Adipocyte (in vitro differentiated cells): ENCODE data around the gene CCNI.
A peak's percentile ranks its signal among the peaks of the same experiment; 100 is the strongest.

ENCODE experiments used
- DNase-seq: peaks from one replicate; pipeline ENCODE4 v3.0.0-alpha.2; 2015; ENCODE audit warnings: low read depth
- H3K27me3 ChIP-seq: replicated peaks from 2 replicates; pipeline ENCODE4 v1.7.0; 2013; ENCODE audit warnings: mild to moderate bottlenecking, low read length, moderate library complexity; ENCODE audit not compliant: control insufficient read depth, insufficient read depth
- H3K36me3 ChIP-seq: 2 replicates; pipeline ENCODE4 v1.7.0; 2013; ENCODE audit warnings: low read length, mild to moderate bottlenecking, moderate library complexity; ENCODE audit not compliant: control insufficient read depth, insufficient read depth, severe bottlenecking
- H3K4me1 ChIP-seq: 2 replicates; pipeline ENCODE4 v1.7.0; 2013; ENCODE audit warnings: mild to moderate bottlenecking, low read length, moderate library complexity; ENCODE audit not compliant: control insufficient read depth, insufficient read depth
- H3K4me3 ChIP-seq: 2 replicates; pipeline ENCODE4 v1.7.0; 2013; ENCODE audit warnings: mild to moderate bottlenecking, low read length, moderate library complexity
- H3K9ac ChIP-seq: 2 replicates; pipeline ENCODE4 v1.7.0; 2013; ENCODE audit warnings: mild to moderate bottlenecking, low read length, moderate library complexity
- H3K9me3 ChIP-seq: 2 replicates; pipeline ENCODE4 v1.7.0; 2013; ENCODE audit warnings: mild to moderate bottlenecking, low read length, moderate library complexity; ENCODE audit not compliant: control insufficient read depth

CCNI gene

GRCh38 chr4:77015390-77015789, 60.4 kb downstream of the CCNI start:
- H3K9me3 ChIP-seq, result no peaks in the 10 kb centered on the region
- DNase-seq, result peak; percentile 46
- peaks cover 45% of the 10 kb centered on the region for H3K4me1 ChIP-seq
- peaks cover 94% of the 10 kb centered on the region for H3K36me3 ChIP-seq
- no peak overlapping the region for H3K4me3 ChIP-seq
- no peak overlapping the region for H3K9ac ChIP-seq
- H3K27me3 ChIP-seq, result no peaks in the 10 kb centered on the region

- Histone ChIP-seq H3K36me3 (peaks cover 88% of the 10 kb centered on the region), H3K9ac (no peak overlapping the region), H3K27me3 (no peaks in the 10 kb centered on the region), H3K9me3 (no peaks in the 10 kb centered on the region), H3K4me3 (no peak overlapping the region), H3K4me1 (peaks cover 49% of the 10 kb centered on the region)
- no peak for DNase-seq
Measured at GRCh38 chr4:77014256-77014655, 61.5 kb downstream of the CCNI start.

GRCh38 chr4:77012726-77013125, 63.1 kb downstream of the CCNI start:
- Histone ChIP-seq H3K9ac (peak overlapping the region; percentile 28), H3K4me3 (no peak overlapping the region), H3K9me3 (no peaks in the 10 kb centered on the region), H3K4me1 (peaks cover 60% of the 10 kb centered on the region), H3K27me3 (no peaks in the 10 kb centered on the region), H3K36me3 (peaks cover 88% of the 10 kb centered on the region)
- no peak for DNase-seq

GRCh38 chr4:77010841-77011354, 64.9 kb downstream of the CCNI start:
- no peak for DNase-seq
- no peaks in the 10 kb centered on the region for H3K27me3 ChIP-seq
- H3K9me3 ChIP-seq, result no peaks in the 10 kb centered on the region
- H3K9ac ChIP-seq, result no peak overlapping the region
- peaks cover 87% of the 10 kb centered on the region for H3K36me3 ChIP-seq
- H3K4me1 ChIP-seq, result peaks cover 63% of the 10 kb centered on the region
- no peak overlapping the region for H3K4me3 ChIP-seq

- Histone ChIP-seq H3K36me3 (peaks cover 87% of the 10 kb centered on the region), H3K4me3 (no peak overlapping the region), H3K9me3 (no peaks in the 10 kb centered on the region), H3K27me3 (no peaks in the 10 kb centered on the region), H3K4me1 (peaks cover 57% of the 10 kb centered on the region), H3K9ac (no peak overlapping the region)
- DNase-seq, result no peak
Measured at GRCh38 chr4:77009511-77010115, 66.2 kb downstream of the CCNI start.

GRCh38 chr4:77007358-77008230, 68.2 kb downstream of the CCNI start:
- Histone ChIP-seq H3K27me3 (no peaks in the 10 kb centered on the region), H3K9me3 (no peaks in the 10 kb centered on the region), H3K4me1 (peaks cover 59% of the 10 kb centered on the region), H3K36me3 (peaks cover 87% of the 10 kb centered on the region), H3K9ac (peak overlapping the region; percentile 24), H3K4me3 (peak overlapping the region; percentile 35)
- DNase-seq, result peak; percentile 83

- peak overlapping the region; percentile 35 for H3K4me3 ChIP-seq
- peaks cover 60% of the 10 kb centered on the region for H3K4me1 ChIP-seq
- peaks cover 87% of the 10 kb centered on the region for H3K36me3 ChIP-seq
- no peak for DNase-seq
- H3K9me3 ChIP-seq, result no peaks in the 10 kb centered on the region
- no peaks in the 10 kb centered on the region for H3K27me3 ChIP-seq
- peak overlapping the region; percentile 24 for H3K9ac ChIP-seq
Measured at GRCh38 chr4:77006753-77007353, 68.9 kb downstream of the CCNI start.

- no peak for DNase-seq
- Histone ChIP-seq H3K4me1 (peaks cover 49% of the 10 kb centered on the region), H3K27me3 (no peaks in the 10 kb centered on the region), H3K9me3 (no peaks in the 10 kb centered on the region), H3K4me3 (no peak overlapping the region), H3K9ac (no peak overlapping the region), H3K36me3 (peaks cover 95% of the 10 kb centered on the region)
Measured at GRCh38 chr4:77003400-77003799, 72.4 kb downstream of the CCNI start.

GRCh38 chr4:77002321-77003107, 73.3 kb downstream of the CCNI start:
- DNase-seq, result no peak

GRCh38 chr4:77001907-77002306, 73.9 kb downstream of the CCNI start:
- peak overlapping the region; percentile 13 for H3K4me3 ChIP-seq
- DNase-seq, result peak; percentile 74
- H3K9me3 ChIP-seq, result no peaks in the 10 kb centered on the region
- peaks cover 35% of the 10 kb centered on the region for H3K4me1 ChIP-seq
- H3K9ac ChIP-seq, result peak overlapping the region; percentile 52
- H3K27me3 ChIP-seq, result no peaks in the 10 kb centered on the region
- peaks cover 100% of the 10 kb centered on the region for H3K36me3 ChIP-seq

More at GRCh38 chr4:77002321-77003107, 73.3 kb downstream of the CCNI start:
- Histone ChIP-seq H3K9me3 (no peaks in the 10 kb centered on the region), H3K4me3 (peak overlapping the region; percentile 13), H3K36me3 (peaks cover 97% of the 10 kb centered on the region), H3K9ac (peak overlapping the region; percentile 52), H3K27me3 (no peaks in the 10 kb centered on the region), H3K4me1 (peaks cover 40% of the 10 kb centered on the region)
